Measurements from ENCODE around the gene MOSMO.

- no peak for TF ChIP-seq RAD21 (IDR thresholded peaks at IDR 0.05; ENCODE audit: low read depth)
- no peak for TF ChIP-seq CREB1 (IDR thresholded peaks at IDR 0.05; ENCODE audit: low read depth)
- TF ChIP-seq EP300 (IDR thresholded peaks at IDR 0.05; ENCODE audit: borderline replicate concordance) = no peak
- TF ChIP-seq CEBPB (IDR thresholded peaks at IDR 0.05) = no peak
- TF ChIP-seq FOXM1 (IDR thresholded peaks at IDR 0.05; ENCODE audit: borderline replicate concordance, low read depth) = no peak
- TF ChIP-seq YY1 (IDR thresholded peaks at IDR 0.05; ENCODE audit: low read depth) = no peak
Measured at GRCh38 chr16:22027633-22028032, 19.7 kb downstream of the MOSMO start.
